ENCODE data around the gene LRP1B.

Gene LRP1B

GRCh38 chr2:142144547-142144946, 13.7 kb upstream of the LRP1B start:
- Histone ChIP-seq H3K4me1 (ENCODE audit: control insufficient read depth in 1 of 2, insufficient read depth in 2 of 2, low read length in 2 of 2) (no peaks in the 10 kb centered on the region), H3K27ac (ENCODE audit: low read depth, low read length) (no peak overlapping the region), H3K4me3 (ENCODE audit: low read depth in 1 of 2, low read length in 2 of 2) (no peak overlapping the region)

GRCh38 chr2:142142595-142142994, 11.8 kb upstream of the LRP1B start:
- no peak overlapping the region for H3K9ac ChIP-seq (ENCODE audit: low read depth in 1 of 2, low read length in 2 of 2)
- H3K27ac ChIP-seq (ENCODE audit: low read depth, low read length) = no peak overlapping the region
- no peaks in the 10 kb centered on the region for H3K9me3 ChIP-seq (ENCODE audit: control insufficient read depth in 1 of 2, low read length in 2 of 2)
- no peaks in the 10 kb centered on the region for H3K4me1 ChIP-seq (ENCODE audit: control insufficient read depth in 1 of 2, insufficient read depth in 2 of 2, low read length in 2 of 2)
- no peaks in the 10 kb centered on the region for H3K27me3 ChIP-seq (ENCODE audit: control insufficient read depth in 1 of 2, insufficient read depth in 2 of 2, low read length in 2 of 2)
- no peaks in the 10 kb centered on the region for H3K36me3 ChIP-seq (ENCODE audit: control insufficient read depth in 1 of 2, insufficient read depth in 2 of 2, low read length in 2 of 2)
- no peak overlapping the region for H3K4me3 ChIP-seq (ENCODE audit: low read depth in 1 of 2, low read length in 2 of 2)

More at GRCh38 chr2:142144547-142144946, 13.7 kb upstream of the LRP1B start:
- Histone ChIP-seq H3K9ac (ENCODE audit: low read depth in 1 of 2, low read length in 2 of 2) (no peak overlapping the region), H3K36me3 (ENCODE audit: control insufficient read depth in 1 of 2, insufficient read depth in 2 of 2, low read length in 2 of 2) (no peaks in the 10 kb centered on the region), H3K9me3 (ENCODE audit: control insufficient read depth in 1 of 2, low read length in 2 of 2) (no peaks in the 10 kb centered on the region), H3K27me3 (ENCODE audit: control insufficient read depth in 1 of 2, insufficient read depth in 2 of 2, low read length in 2 of 2) (no peaks in the 10 kb centered on the region)

GRCh38 chr2:142140434-142140845, 9.6 kb upstream of the LRP1B start:
- no peaks in the 10 kb centered on the region for H3K36me3 ChIP-seq (ENCODE audit: control insufficient read depth in 1 of 2, insufficient read depth in 2 of 2, low read length in 2 of 2)
- H3K27me3 ChIP-seq (ENCODE audit: control insufficient read depth in 1 of 2, insufficient read depth in 2 of 2, low read length in 2 of 2) = no peaks in the 10 kb centered on the region
- no peaks in the 10 kb centered on the region for H3K9me3 ChIP-seq (ENCODE audit: control insufficient read depth in 1 of 2, low read length in 2 of 2)
- H3K27ac ChIP-seq (ENCODE audit: low read depth, low read length) = no peak overlapping the region
- no peak overlapping the region for H3K4me3 ChIP-seq (ENCODE audit: low read depth in 1 of 2, low read length in 2 of 2)
- no peak overlapping the region for H3K9ac ChIP-seq (ENCODE audit: low read depth in 1 of 2, low read length in 2 of 2)
- no peaks in the 10 kb centered on the region for H3K4me1 ChIP-seq (ENCODE audit: control insufficient read depth in 1 of 2, insufficient read depth in 2 of 2, low read length in 2 of 2)

DNA sequence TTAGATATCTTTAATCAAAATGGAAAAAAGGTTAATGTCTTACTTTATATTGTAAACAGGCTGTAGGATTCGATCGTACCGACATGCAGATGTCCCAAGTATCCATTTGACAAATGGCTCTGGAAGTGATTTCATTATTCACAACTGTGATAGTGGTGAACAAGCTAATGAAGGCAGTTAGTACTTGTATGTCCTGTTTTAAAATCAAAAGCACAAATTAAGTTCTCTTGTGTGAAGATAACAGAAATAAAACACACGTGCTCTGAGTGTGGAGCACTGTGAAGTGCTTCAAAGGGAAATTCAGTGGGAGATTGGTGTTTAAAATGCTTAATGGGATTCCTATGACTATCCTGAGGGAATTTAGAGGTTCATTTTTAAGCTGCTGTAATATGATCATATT, 8.6 kb upstream of the LRP1B start:
- no peaks in the 10 kb centered on the region for H3K36me3 ChIP-seq (ENCODE audit: control insufficient read depth in 1 of 2, insufficient read depth in 2 of 2, low read length in 2 of 2)
- H3K27me3 ChIP-seq (ENCODE audit: control insufficient read depth in 1 of 2, insufficient read depth in 2 of 2, low read length in 2 of 2) = no peaks in the 10 kb centered on the region
- H3K4me3 ChIP-seq (ENCODE audit: low read depth in 1 of 2, low read length in 2 of 2) = no peak overlapping the region
- H3K27ac ChIP-seq (ENCODE audit: low read depth, low read length) = no peak overlapping the region
- H3K9me3 ChIP-seq (ENCODE audit: control insufficient read depth in 1 of 2, low read length in 2 of 2) = no peaks in the 10 kb centered on the region
- no peak overlapping the region for H3K9ac ChIP-seq (ENCODE audit: low read depth in 1 of 2, low read length in 2 of 2)
- H3K4me1 ChIP-seq (ENCODE audit: control insufficient read depth in 1 of 2, insufficient read depth in 2 of 2, low read length in 2 of 2) = no peaks in the 10 kb centered on the region

GRCh38 chr2:142136571-142136970, 5.8 kb upstream of the LRP1B start:
- Histone ChIP-seq H3K4me3 (ENCODE audit: low read depth in 1 of 2, low read length in 2 of 2) (no peak overlapping the region), H3K27me3 (ENCODE audit: control insufficient read depth in 1 of 2, insufficient read depth in 2 of 2, low read length in 2 of 2) (no peaks in the 10 kb centered on the region), H3K9me3 (ENCODE audit: control insufficient read depth in 1 of 2, low read length in 2 of 2) (no peaks in the 10 kb centered on the region), H3K36me3 (ENCODE audit: control insufficient read depth in 1 of 2, insufficient read depth in 2 of 2, low read length in 2 of 2) (no peaks in the 10 kb centered on the region), H3K9ac (ENCODE audit: low read depth in 1 of 2, low read length in 2 of 2) (no peak overlapping the region), H3K27ac (ENCODE audit: low read depth, low read length) (no peak overlapping the region), H3K4me1 (ENCODE audit: control insufficient read depth in 1 of 2, insufficient read depth in 2 of 2, low read length in 2 of 2) (peaks cover 0 to 1% of the 10 kb centered on the region in 2 donors)

DNA sequence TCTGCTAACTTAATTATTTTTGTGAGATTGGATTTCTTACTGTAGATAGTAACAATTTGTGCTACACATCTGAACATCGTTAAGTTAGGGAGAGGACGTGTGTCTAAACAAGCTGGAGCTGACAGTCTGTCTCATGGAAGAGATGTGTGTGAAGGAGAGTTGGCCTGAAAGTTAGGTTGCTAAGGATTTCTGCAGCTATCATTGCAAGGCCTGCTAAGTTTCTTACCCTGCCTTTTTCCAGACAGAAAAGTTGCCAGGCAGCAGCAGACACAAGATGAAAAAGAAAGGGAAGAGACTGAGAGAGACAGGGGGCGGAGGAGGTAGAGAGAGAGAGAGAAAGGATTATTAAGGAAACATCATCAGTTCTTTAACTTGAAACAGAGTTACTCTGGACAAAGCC, 4.1 kb upstream of the LRP1B start:
- no peak overlapping the region for H3K4me3 ChIP-seq (ENCODE audit: low read depth in 1 of 2, low read length in 2 of 2)
- H3K27ac ChIP-seq (ENCODE audit: low read depth, low read length) = no peak overlapping the region
- H3K36me3 ChIP-seq (ENCODE audit: control insufficient read depth in 1 of 2, insufficient read depth in 2 of 2, low read length in 2 of 2) = no peaks in the 10 kb centered on the region
- peaks cover 7 to 16% of the 10 kb centered on the region in 2 donors for H3K4me1 ChIP-seq (ENCODE audit: control insufficient read depth in 1 of 2, insufficient read depth in 2 of 2, low read length in 2 of 2)
- peaks cover 7 to 11% of the 10 kb centered on the region in 2 donors for H3K27me3 ChIP-seq (ENCODE audit: control insufficient read depth in 1 of 2, insufficient read depth in 2 of 2, low read length in 2 of 2)
- H3K9ac ChIP-seq (ENCODE audit: low read depth in 1 of 2, low read length in 2 of 2) = no peak overlapping the region
- H3K9me3 ChIP-seq (ENCODE audit: control insufficient read depth in 1 of 2, low read length in 2 of 2) = no peaks in the 10 kb centered on the region

GRCh38 chr2:142130111-142131009, 456 bp downstream of the LRP1B start:
- H3K36me3 ChIP-seq (ENCODE audit: control insufficient read depth in 1 of 2, insufficient read depth in 2 of 2, low read length in 2 of 2) = no peaks in the 10 kb centered on the region
- peaks cover 10 to 11% of the 10 kb centered on the region in 2 donors for H3K27me3 ChIP-seq (ENCODE audit: control insufficient read depth in 1 of 2, insufficient read depth in 2 of 2, low read length in 2 of 2)
- H3K9ac ChIP-seq (ENCODE audit: low read depth in 1 of 2, low read length in 2 of 2) = peak overlapping the region in 1 of 2 donors; percentile 39
- H3K4me1 ChIP-seq (ENCODE audit: control insufficient read depth in 1 of 2, insufficient read depth in 2 of 2, low read length in 2 of 2) = peaks cover 7 to 17% of the 10 kb centered on the region in 2 donors
- H3K9me3 ChIP-seq (ENCODE audit: control insufficient read depth in 1 of 2, low read length in 2 of 2) = no peaks in the 10 kb centered on the region
- H3K27ac ChIP-seq (ENCODE audit: low read depth, low read length) = no peak overlapping the region
- peak overlapping the region; percentile 63 to 81 for H3K4me3 ChIP-seq (ENCODE audit: low read depth in 1 of 2, low read length in 2 of 2)

- Histone ChIP-seq H3K27ac (ENCODE audit: low read depth, low read length) (no peak overlapping the region), H3K4me1 (ENCODE audit: control insufficient read depth in 1 of 2, insufficient read depth in 2 of 2, low read length in 2 of 2) (peaks cover 7 to 17% of the 10 kb centered on the region in 2 donors), H3K4me3 (ENCODE audit: low read depth in 1 of 2, low read length in 2 of 2) (no peak overlapping the region), H3K9ac (ENCODE audit: low read depth in 1 of 2, low read length in 2 of 2) (no peak overlapping the region), H3K36me3 (ENCODE audit: control insufficient read depth in 1 of 2, insufficient read depth in 2 of 2, low read length in 2 of 2) (no peaks in the 10 kb centered on the region), H3K9me3 (ENCODE audit: control insufficient read depth in 1 of 2, low read length in 2 of 2) (no peaks in the 10 kb centered on the region), H3K27me3 (ENCODE audit: control insufficient read depth in 1 of 2, insufficient read depth in 2 of 2, low read length in 2 of 2) (peaks cover 10 to 11% of the 10 kb centered on the region in 2 donors)
Measured at GRCh38 chr2:142128105-142128504, 2.7 kb downstream of the LRP1B start.

- Histone ChIP-seq H3K9me3 (ENCODE audit: control insufficient read depth in 1 of 2, low read length in 2 of 2) (no peaks in the 10 kb centered on the region), H3K4me1 (ENCODE audit: control insufficient read depth in 1 of 2, insufficient read depth in 2 of 2, low read length in 2 of 2) (peaks cover 7 to 17% of the 10 kb centered on the region in 2 donors), H3K4me3 (ENCODE audit: low read depth in 1 of 2, low read length in 2 of 2) (no peak overlapping the region), H3K36me3 (ENCODE audit: control insufficient read depth in 1 of 2, insufficient read depth in 2 of 2, low read length in 2 of 2) (no peaks in the 10 kb centered on the region), H3K27me3 (ENCODE audit: control insufficient read depth in 1 of 2, insufficient read depth in 2 of 2, low read length in 2 of 2) (peaks cover 10 to 11% of the 10 kb centered on the region in 2 donors), H3K27ac (ENCODE audit: low read depth, low read length) (no peak overlapping the region), H3K9ac (ENCODE audit: low read depth in 1 of 2, low read length in 2 of 2) (no peak overlapping the region)
Measured at GRCh38 chr2:142127248-142127647, 3.6 kb downstream of the LRP1B start.

GRCh38 chr2:142124706-142125105, 6.1 kb downstream of the LRP1B start:
- Histone ChIP-seq H3K27me3 (ENCODE audit: control insufficient read depth in 1 of 2, insufficient read depth in 2 of 2, low read length in 2 of 2) (peaks cover 0 to under 1% of the 10 kb centered on the region in 2 donors), H3K4me3 (ENCODE audit: low read depth in 1 of 2, low read length in 2 of 2) (no peak overlapping the region), H3K9me3 (ENCODE audit: control insufficient read depth in 1 of 2, low read length in 2 of 2) (no peaks in the 10 kb centered on the region), H3K36me3 (ENCODE audit: control insufficient read depth in 1 of 2, insufficient read depth in 2 of 2, low read length in 2 of 2) (no peaks in the 10 kb centered on the region), H3K4me1 (ENCODE audit: control insufficient read depth in 1 of 2, insufficient read depth in 2 of 2, low read length in 2 of 2) (no peaks in the 10 kb centered on the region), H3K9ac (ENCODE audit: low read depth in 1 of 2, low read length in 2 of 2) (no peak overlapping the region), H3K27ac (ENCODE audit: low read depth, low read length) (no peak overlapping the region)

Measured in duodenal mucosa (tissue), 2 donors.